SU-DHL-6 (cell line): ENCODE results near the gene RDH8.

Source experiments
- H2AFZ ChIP-seq: fragments of 200-600 bp; sonication (generic); 2 replicates; pipeline ENCODE4 v1.6.1; 2014; ENCODE audit warnings: low read depth, mild to moderate bottlenecking, moderate library complexity, mixed read lengths, antibody characterized with exemption, low read length; ENCODE audit not compliant: severe bottlenecking
- H3F3A ChIP-seq: fragments of 200-600 bp; shearing (Covaris generic); 2 replicates; pipeline ENCODE4 v1.6.0; 2016; ENCODE audit warnings: antibody characterized with exemption, mild to moderate bottlenecking; ENCODE audit not compliant: insufficient read depth
- H3K27ac ChIP-seq: fragments of 200-600 bp; sonication (generic); 2 replicates; pipeline ENCODE4 v1.5.1; 2016; ENCODE audit warnings: low read depth, mild to moderate bottlenecking, low read length, moderate library complexity, mixed read lengths
- H3K27me3 ChIP-seq: fragments of 200-600 bp; sonication (generic), shearing (Covaris generic); 2 replicates; pipeline ENCODE4 v1.6.0; 2014; ENCODE audit warnings: mild to moderate bottlenecking, low read length
- H3K36me3 ChIP-seq: fragments of 200-600 bp; sonication (generic); 2 replicates; pipeline ENCODE4 v1.6.1; 2014; ENCODE audit warnings: mild to moderate bottlenecking, low read length, mixed read lengths
- H3K4me2 ChIP-seq: fragments of 300-600, 200-600 bp; shearing (Covaris generic), sonication (generic); 2 replicates; pipeline ENCODE4 v1.6.0; 2014; ENCODE audit warnings: low read length, low read depth, mild to moderate bottlenecking; ENCODE audit not compliant: poor library complexity, severe bottlenecking
- H3K4me3 ChIP-seq: fragments of 200-600 bp; sonication (generic); 2 replicates; pipeline ENCODE4 v1.5.1; 2014; ENCODE audit warnings: antibody characterized with exemption, low read length, mild to moderate bottlenecking, mixed read lengths; ENCODE audit not compliant: insufficient read depth, poor library complexity, severe bottlenecking
- H3K79me2 ChIP-seq: fragments of 200-600 bp; sonication (generic); 2 replicates; pipeline ENCODE4 v1.6.1; 2014; ENCODE audit warnings: mild to moderate bottlenecking, low read length, moderate library complexity; ENCODE audit not compliant: insufficient read depth
- H3K9ac ChIP-seq: fragments of 200-600 bp; sonication (generic); 2 replicates; pipeline ENCODE4 v1.7.0; 2014; ENCODE audit warnings: mild to moderate bottlenecking, low read length
- H3K9me2 ChIP-seq: fragments of 200-600 bp; sonication (generic); replicated peaks from 2 replicates; pipeline ENCODE4 v1.6.1; 2014; ENCODE audit warnings: low read length; ENCODE audit not compliant: insufficient read depth
- H3K9me3 ChIP-seq: fragments of 200-600 bp; sonication (generic); 2 replicates; pipeline ENCODE4 v1.6.1; 2014; ENCODE audit warnings: low read length, mixed read lengths; ENCODE audit not compliant: insufficient read depth
- H4K20me1 ChIP-seq: fragments of 200-600 bp; sonication (generic); 2 replicates; pipeline ENCODE4 v1.6.1; 2014; ENCODE audit warnings: low read depth, mild to moderate bottlenecking, antibody characterized with exemption, low read length, moderate library complexity, mixed read lengths
- EZH2phosphoT487 ChIP-seq: fragments of 200-600 bp; sonication (generic), shearing (Covaris generic); conservative IDR thresholded peaks from 2 replicates; pipeline ENCODE4 v1.6.1; 2018; ENCODE audit warnings: mild to moderate bottlenecking, antibody characterized with exemption, low read length, moderate library complexity, mixed read lengths
- TF ChIP-seq, protein P1 (sequence below): fragments of 200-600 bp; sonication (generic); IDR thresholded peaks from one replicate; pipeline ENCODE4 v1.5.1; 2017; ENCODE audit warnings: antibody characterized with exemption, mild to moderate bottlenecking, low read length, moderate library complexity; ENCODE audit not compliant: insufficient read depth, poor library complexity, severe bottlenecking

RDH8 gene

DNA sequence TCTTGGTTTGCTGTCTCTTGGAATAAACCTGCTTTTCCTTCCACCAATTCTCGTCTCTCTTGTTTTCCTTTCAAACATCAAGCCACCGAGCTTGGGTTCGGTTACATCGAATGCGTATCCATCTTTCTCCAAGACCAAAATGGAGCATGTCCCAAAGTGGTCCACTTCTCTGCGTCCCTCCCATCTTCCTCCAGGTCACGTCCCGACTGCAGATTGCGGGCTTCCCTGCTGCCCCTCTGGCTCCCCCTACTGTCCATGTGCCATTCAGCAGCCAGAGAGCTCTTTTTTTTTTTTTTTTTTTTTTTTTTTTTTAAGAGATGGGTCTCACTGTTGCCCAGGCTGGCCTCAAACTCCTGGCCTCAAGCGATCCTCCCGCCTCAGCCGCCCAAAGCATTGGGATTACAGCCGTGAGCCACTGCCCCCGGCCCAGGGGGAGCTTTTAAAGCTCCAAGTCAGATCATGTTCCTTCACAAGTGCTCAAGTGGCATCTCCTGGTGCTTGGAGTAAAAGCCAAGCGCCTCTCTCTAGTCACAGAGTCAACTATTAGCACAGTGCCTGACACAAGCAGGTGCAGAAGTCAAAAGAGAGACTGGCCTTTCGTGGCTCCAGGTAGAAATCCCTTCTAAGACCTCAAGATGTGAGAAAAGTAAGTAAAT is 13.0 kb upstream of the RDH8 start:
- H3K9ac ChIP-seq, result no peak overlapping the region
- TF ChIP-seq, protein P1, sequence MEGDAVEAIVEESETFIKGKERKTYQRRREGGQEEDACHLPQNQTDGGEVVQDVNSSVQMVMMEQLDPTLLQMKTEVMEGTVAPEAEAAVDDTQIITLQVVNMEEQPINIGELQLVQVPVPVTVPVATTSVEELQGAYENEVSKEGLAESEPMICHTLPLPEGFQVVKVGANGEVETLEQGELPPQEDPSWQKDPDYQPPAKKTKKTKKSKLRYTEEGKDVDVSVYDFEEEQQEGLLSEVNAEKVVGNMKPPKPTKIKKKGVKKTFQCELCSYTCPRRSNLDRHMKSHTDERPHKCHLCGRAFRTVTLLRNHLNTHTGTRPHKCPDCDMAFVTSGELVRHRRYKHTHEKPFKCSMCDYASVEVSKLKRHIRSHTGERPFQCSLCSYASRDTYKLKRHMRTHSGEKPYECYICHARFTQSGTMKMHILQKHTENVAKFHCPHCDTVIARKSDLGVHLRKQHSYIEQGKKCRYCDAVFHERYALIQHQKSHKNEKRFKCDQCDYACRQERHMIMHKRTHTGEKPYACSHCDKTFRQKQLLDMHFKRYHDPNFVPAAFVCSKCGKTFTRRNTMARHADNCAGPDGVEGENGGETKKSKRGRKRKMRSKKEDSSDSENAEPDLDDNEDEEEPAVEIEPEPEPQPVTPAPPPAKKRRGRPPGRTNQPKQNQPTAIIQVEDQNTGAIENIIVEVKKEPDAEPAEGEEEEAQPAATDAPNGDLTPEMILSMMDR, result peak; percentile 82
- no peak for TF ChIP-seq EZH2phosphoT487
- no peak overlapping the region for H3K4me3 ChIP-seq
- no peaks in the 10 kb centered on the region for H3K36me3 ChIP-seq
- no peaks in the 10 kb centered on the region for H3K79me2 ChIP-seq
- H2AFZ ChIP-seq, result no peak overlapping the region
- H3K4me2 ChIP-seq, result no peak overlapping the region
- H3K27ac ChIP-seq, result no peak overlapping the region
- H3F3A ChIP-seq, result no peaks in the 10 kb centered on the region
- no peaks in the 10 kb centered on the region for H3K9me3 ChIP-seq
- H3K9me2 ChIP-seq, result no peaks in the 10 kb centered on the region
- no peaks in the 10 kb centered on the region for H4K20me1 ChIP-seq
- no peaks in the 10 kb centered on the region; the same call in 1 of the 2 replicates for H3K27me3 ChIP-seq

DNA sequence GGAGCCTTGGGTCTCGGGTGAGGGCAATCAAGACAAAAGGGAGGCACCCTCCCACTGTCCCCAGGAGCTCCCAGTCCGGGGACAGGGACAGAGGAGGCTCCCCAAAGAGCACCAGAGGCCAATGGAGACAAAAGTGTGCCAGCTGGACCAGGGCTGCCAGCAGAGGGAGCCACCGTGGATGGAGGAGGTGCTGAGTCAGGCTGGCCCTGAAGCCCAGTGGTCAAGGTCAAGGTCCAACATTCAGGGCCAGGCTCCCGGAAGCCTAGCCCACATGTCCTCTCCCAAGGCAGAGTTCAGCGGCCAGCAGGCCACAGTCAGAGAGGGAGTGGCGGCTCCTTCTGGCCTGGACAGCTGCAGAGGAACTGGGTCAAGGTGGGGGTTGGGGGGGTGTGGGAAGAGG is 11.4 kb upstream of the RDH8 start:
- H3K9ac ChIP-seq, result no peak overlapping the region
- H3K27me3 ChIP-seq, result no peaks in the 10 kb centered on the region; the same call in 1 of the 2 replicates
- H3K9me3 ChIP-seq, result no peaks in the 10 kb centered on the region
- H3K79me2 ChIP-seq, result no peaks in the 10 kb centered on the region
- H3F3A ChIP-seq, result no peaks in the 10 kb centered on the region
- H2AFZ ChIP-seq, result no peak overlapping the region
- no peaks in the 10 kb centered on the region for H3K36me3 ChIP-seq
- no peaks in the 10 kb centered on the region for H3K9me2 ChIP-seq
- no peak overlapping the region for H3K4me3 ChIP-seq
- no peak for TF ChIP-seq EZH2phosphoT487
- TF ChIP-seq, protein P1, result peak; percentile 23
- no peak overlapping the region for H3K27ac ChIP-seq
- H4K20me1 ChIP-seq, result no peaks in the 10 kb centered on the region
- no peak overlapping the region for H3K4me2 ChIP-seq

DNA sequence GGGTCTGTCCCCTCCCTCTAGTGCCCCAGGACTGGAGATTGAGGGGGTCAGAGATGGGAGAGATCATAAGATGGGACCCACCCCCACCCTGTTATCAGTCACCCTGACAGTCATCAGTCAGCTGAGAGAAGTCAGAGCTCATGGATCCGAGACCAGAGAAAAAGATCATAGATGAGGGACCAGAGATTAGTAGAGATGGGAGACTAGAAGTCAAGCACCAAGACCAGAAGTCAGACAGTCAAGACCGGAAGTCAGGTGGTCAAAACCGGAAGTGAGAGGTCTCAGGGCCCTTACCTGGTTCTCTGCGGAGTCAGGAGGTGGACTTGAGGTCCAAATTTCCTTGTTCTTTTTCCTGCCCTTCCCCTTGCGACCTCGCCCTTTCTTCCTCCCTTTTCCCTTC is 10.0 kb upstream of the RDH8 start:
- Histone ChIP-seq H4K20me1 (no peaks in the 10 kb centered on the region), H3K27me3 (no peaks in the 10 kb centered on the region; the same call in 1 of the 2 replicates), H3K9ac (no peak overlapping the region), H3K9me3 (no peaks in the 10 kb centered on the region), H3K36me3 (no peaks in the 10 kb centered on the region), H3K27ac (no peak overlapping the region), H3F3A (no peaks in the 10 kb centered on the region), H3K9me2 (no peaks in the 10 kb centered on the region), H3K4me2 (no peak overlapping the region), H2AFZ (no peak overlapping the region), H3K4me3 (no peak overlapping the region), H3K79me2 (no peaks in the 10 kb centered on the region)
- TF ChIP-seq EZH2phosphoT487, result no peak
- TF ChIP-seq, protein P1, result no peak
